DMS114 treated with DMSO at 0.1 percent for 48 hours (cell line): ENCODE results near the gene PTCH1.

Source experiments
- DNase-seq: peaks from one replicate; lab custom pipeline; 2025; ENCODE audit not compliant: unreplicated experiment; lab: John Stamatoyannopoulos, UW

Gene PTCH1

DNA sequence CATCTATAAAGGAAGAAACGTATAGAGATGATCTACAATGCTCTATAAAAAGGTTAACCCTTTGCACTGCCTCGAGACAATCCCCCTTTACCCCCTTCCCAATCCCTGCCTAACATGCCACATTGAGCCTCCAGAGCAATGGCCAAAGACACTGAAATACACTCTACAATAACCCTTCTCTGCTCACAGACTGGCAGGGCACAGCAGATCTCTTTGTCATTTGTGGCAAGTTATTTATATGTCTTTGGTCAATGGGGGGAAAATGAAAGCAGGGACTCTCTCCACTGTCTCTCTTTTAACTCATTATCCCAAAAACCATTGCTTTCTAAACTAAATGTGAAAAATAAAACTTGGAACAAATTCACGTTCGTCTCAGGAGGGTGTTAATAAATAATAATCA is 51.7 kb downstream of the PTCH1 start:
- DNase-seq: no peak

DNA sequence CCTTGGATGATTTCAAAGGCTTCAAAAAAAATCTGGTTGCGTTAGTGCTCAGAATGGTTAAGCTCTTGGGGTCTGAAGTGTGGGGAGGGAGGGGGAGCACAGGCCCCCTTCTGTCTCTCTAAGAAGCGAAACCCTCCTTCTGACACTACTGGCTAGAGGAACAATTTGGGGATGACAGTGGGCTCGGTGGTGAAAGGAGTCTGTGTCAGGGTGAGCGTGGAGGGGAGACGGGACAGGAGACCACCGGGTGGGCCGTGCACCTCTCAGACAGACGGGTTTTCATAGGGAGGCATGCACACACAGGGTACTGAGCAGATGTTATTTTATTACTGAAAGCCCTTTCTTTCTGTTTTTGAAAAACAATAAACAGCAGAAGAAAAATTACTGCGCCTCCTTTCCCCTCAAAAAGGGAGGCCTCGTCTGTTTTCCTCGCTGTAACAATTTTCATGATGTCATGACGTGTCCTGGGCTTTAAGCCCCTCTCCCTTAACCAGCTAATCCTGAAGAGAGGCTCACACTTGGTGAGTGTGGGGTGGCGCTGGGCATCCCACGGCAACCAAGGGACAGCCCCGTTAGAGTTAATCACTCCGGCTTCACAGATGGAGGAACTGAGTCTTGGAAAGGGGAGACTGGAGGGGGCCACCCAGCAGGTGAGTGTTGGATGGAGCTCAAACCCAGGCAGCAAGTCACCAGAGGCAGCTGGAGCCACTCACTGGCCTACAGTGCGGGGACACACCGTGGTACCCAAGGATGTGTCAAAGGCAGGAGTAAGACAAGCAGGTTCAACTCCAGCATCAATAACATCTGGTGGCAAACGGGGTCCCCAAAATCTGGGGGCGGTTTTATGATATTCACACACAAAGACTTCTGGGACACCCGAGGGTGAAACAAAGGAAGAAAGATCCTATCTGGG is 53.4 kb downstream of the PTCH1 start:
- DNase-seq: no peak

DNA sequence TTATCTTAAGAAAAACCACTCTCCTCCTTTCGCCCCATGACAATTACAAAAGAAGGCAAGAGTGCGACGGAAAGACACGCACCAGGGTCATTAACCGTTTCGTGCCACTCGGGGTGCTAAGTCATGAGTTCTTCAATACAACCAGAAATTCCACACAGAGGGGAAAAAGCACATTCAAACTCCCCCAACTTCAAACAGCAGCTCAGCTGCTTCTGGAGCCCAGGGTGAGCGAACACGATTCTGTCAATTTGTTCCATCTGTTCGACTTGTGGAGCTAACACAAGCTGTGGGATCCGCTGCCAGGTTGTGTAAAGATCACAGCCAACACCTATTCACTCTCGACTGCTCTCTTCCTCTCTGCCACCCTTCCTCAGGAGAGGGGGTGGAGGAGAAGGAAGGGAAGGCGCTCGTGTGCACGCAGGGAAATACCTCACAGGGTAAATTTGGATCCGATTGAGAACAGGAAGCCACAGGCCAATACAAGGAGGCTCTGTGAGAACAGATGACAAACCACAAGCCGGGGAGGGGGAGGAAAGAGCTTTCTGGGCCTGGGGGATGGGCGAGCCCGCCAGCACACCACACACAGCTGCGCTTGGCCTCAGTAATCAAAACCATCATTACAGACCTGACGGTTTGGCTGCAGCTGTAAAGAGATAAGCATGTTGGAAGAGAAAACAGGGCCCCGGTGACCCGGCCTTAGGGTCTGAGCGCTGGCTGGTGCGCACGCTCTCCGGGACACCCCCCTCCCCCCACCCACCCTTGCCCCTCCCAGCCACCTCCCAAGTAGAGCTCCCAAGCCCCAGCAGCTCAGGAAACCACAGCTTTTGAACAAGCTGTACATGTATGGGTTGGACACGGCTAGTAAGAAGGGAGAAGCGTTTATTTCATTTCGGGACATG is 54.3 kb downstream of the PTCH1 start:
- DNase-seq: no peak

DNA sequence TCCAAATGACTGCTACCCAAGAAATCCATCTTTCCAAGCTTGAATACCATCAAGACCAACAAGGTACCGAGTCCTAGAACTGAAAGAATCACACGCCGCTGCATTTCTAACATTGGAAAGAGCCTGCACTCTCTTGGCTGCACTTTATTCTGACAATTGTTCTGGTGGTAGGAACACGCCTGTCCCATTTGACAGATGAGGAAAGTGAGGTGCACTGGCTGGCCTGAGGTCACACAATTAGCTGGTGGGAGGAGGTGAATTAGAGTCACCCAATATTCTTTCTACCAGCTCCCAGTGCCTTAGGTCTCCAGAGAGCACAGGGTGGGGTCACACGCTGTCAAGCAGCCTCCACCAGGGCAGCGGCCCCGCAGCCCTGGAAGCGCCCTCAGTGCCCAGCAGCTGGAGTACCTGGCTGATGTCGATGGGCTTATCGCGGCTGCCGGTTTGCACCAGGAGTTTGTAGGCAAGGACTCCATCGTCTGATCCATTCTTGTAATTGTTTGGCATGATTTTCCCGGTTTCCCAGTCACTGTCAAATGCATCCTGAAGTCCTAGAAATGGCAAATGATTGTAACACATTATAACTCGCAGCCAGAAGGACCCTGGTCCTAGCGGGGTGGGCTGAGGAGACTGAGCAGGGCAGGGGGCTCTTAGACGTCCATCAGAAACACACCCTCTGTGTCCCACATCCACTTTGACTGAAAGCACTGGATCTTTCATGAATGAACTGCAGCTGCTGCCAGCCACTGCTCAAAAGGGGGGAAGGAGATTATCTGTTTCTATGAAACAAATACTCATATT is 55.1 kb downstream of the PTCH1 start:
- DNase-seq: no peak

DNA sequence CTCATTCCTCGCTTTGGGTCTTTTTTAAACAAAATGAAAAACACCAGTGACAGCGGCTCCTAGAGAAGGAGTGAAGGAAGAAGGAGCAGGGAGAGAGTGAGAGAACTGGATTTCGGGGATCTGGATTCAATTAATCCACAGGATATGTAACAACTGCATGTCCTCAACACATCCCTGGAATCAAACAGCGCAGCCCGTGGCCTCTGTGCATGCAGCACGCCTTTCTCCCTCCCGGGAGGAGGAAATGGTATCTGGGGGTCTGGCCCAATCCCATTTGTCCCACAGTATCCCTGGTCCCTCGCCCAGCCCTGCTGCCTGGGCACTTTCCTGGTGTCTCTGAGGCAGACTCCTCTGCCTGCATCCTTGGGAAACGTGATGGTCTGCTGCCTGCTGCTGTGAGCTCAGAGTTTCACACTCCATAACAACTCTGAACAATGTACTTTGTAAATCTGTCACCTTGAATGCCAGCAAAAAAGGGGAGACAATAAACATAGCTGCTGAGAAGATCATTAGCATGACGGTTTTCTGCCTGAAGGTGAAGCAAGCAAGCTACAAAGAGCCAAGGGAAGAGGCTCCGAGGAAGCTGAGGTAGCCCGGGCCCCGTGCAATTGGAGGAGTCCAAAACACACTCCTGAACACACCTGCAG is 56.1 kb downstream of the PTCH1 start:
- no peak for DNase-seq

DNA sequence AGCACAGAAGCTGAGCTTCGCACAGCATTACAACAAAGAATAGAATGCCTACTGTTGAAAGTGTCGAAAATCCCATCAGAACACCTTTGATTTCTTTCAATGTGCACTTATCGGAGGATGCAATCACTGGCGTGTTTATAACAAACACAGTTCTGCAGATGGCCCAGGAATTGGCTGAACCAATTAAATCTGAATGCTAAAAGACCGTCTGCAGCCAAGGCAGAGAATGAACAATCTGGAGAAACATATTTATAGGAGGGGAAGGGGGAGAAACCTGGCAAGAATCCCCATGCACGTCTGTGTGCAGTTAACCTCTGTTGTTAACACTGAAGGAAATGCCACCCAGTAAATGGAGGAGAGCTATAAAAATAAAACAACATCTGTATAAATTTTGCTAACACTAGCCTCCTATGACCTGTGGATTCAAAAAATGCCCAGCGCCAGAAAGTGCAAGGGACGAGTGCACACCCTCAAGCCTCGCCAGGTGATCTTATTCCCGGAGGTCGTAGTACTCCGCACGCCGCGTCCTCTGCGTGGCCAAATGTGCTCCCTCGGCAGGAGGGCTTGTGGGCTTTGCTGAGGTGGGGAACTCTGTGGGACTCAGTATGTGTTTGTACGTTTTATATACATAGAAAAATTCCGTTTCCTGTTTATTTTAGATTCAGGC is 56.8 kb downstream of the PTCH1 start:
- DNase-seq: no peak

DNA sequence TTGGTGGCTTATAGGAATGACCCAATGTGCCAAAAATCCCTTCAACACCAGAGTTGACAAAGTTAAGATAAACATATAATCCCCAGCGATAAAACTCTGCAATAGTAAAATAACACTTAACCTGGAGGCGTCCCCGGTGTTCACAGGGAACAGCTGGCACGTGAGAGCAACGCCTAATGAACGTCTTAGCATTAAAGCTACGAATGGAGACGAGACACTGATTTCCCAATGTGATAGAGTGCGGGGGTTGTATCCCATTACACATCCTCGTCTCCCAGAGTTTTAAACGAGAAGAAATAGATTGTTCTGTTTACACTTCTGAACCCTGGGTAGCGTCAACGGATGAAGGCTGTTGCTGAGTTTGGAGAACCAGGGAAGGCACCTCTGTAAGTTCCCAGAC is 57.6 kb downstream of the PTCH1 start:
- DNase-seq: no peak

DNA sequence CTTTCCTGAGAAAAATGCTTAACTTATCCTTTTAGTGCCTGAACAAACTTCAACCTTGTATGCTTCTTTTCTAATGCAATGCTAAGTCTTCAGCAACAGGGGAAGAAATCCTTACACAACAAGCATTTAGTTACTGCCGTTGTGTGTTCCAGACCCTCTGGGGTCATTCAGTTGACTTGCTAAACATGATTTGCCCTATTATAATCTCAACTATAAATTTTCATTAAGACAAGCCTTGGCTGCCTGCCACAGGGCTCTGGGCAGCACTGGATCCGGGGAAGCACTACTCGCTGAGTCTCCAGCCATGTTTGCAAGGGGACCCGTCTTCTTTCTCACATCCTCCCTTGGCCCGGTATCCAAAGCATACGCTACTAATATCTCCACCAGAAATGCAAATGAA is 58.1 kb downstream of the PTCH1 start:
- no peak for DNase-seq

DNA sequence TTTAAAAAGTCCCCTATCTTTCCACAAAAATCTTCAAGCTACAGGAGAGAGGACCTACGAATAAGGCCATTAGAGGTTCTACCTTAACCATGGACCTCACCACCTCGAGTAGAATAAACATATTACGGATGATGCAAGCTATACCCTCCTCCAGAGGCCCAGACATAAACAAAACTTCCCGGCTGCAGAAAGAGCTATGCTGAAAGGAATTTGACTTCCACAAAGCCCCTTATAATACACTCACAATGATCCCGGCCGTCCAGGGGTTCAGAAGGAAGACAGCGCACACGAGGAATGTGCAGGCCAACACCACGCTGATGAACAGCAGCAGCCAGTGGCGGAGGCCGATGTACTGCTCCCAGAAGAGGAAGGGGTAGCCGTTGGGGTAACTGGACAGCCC is 59.0 kb downstream of the PTCH1 start:
- DNase-seq: no peak

DNA sequence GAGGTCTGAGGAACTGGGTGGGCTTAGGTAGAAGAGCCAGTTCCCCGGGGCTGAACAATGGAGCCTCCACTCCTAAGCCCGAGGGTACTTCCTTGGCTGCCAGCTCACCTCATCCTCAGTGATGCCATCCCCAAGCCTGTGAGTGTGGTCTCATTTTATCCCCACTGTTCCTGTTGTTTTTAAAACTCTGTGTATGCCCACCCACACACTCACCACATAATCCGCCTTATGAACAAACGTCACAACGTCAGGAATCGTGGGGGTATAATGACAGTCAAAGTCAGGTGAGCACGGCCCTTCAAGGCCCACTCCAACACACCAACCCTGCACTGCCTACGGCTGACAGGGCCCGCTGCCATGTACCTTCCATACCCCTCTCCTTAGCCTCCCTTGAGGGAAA is 61.1 kb downstream of the PTCH1 start:
- DNase-seq: no peak

DNA sequence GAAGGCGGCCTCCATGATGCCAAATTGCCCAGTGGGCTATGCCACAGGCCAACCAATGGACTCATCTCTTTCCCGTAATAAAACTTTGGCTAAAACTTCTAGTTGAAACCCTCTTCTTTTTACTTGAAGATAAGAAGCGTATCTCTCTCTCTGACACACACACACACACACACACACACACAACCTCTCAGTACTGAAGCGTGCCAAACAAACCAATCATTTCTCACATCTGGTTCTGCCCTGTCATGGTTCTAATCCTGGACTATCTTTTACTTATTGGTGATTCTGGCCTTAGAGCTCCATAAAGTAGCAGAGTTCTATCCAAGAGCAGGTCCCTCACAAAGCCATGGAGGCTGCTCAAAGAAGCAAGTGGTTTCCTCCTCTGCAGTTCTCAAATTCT is 64.6 kb downstream of the PTCH1 start:
- no peak for DNase-seq

DNA sequence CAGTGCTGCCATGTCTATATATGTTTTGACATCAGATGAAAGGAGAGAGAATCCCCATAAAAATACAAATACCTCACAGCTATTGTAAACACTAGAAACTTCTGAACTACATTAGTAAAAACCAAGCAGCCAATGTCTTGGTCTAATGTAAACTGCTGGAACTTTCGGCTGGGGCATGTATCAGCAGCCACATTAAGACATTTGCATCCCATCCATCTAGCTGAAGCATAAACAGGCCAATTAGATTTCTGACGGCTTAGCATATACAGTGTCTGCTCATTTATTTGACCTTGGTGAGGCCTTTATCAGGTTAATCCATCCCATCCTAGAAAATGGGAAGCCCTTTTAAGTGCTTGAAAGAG is 65.7 kb downstream of the PTCH1 start:
- DNase-seq: no peak

DNA sequence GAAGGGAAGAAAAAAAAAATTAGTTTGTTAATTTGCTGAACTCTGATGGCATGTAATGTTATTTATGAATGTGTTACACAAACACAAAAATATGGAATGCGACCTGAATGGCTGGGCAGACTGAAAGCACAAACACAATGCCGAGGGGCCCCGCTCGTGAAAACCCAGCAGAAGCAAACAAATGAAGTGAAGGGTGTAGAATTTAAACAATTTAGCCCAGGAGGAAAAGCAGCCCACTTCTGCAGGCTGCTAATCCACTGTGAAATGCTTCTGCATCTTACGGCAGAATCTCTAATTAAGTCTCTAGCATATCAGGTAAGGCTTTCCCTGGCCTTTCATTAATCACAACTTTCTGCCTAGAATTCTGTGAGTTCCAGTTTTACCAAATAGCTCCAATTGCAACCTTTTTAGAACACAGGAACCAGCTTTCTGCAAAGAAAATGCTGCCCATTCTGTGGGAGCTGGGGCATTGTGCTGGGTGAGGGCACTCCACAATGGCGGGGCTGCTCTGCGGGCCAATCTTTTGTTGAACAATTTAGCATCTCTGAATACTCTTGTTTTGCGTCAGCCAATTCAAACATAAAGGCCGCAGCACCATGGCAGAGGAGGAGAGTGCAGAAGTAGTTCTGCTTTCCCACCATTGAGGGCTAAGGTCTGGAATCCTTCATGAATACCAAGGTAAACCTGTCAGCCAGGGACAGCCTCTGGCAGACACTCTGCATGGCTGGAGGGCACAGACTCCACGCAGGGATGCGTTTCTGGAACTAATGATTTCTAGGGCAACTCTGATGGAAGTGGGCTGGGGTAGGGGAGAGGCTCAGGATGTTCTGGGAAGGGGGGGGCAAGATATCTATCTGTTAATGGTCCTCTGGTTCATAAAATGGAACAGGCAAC is 66.4 kb downstream of the PTCH1 start:
- no peak for DNase-seq

DNA sequence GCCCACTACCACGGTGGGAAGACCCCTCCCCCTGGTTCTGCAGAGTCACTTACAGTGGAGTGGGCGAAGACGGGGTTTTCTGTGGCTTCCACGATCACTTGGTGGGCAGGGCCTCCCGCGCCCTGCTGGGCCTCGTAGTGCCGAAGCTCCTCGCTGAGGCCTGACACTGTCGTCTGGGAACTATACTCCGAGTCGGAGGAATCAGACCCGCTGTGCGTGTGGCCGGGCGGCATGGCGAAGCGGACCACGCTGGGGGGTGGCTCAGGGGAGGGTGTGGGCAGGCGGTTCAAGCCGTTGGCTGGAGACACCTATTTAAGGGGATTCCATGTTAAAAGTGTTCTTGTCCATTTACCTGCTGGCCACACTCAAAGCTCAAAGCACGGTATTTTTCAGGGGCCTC is 67.8 kb downstream of the PTCH1 start:
- no peak for DNase-seq

DNA sequence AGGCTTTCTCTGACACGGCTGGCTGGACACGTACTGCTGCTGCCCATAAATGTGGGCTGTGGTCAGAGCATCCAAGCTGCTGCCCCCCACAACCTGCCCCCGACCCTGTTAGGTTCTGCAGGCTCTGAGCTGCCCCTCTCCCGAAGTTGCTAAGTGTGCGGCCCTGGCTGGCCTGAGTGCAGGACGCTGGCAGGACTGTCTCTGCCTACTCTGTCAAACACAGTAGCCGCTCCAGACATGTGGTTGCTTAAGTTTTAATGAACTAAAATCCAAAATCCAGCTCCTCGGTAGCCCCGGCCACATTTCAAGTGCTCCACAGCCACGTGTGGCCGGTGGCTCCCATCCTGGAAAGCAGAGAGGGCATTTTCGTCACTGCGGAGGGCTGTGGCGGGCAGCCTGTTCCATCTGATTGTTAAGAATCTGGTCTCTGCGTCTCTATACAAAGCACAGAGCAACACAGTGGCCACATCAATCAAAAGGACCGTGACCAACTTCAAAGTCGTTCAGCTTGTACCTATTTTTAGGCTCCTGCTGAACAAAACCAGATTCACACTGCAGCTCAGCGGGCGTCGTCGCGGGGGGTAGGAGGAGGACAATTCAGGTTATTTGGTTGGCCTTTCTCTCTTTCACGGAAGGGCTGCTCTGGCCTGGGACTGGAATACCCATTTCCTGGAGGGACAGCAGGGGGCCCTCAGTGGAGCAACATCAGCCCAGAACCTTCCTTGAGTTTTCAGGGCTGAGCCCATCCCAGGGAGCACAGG is 68.9 kb downstream of the PTCH1 start:
- no peak for DNase-seq

DNA sequence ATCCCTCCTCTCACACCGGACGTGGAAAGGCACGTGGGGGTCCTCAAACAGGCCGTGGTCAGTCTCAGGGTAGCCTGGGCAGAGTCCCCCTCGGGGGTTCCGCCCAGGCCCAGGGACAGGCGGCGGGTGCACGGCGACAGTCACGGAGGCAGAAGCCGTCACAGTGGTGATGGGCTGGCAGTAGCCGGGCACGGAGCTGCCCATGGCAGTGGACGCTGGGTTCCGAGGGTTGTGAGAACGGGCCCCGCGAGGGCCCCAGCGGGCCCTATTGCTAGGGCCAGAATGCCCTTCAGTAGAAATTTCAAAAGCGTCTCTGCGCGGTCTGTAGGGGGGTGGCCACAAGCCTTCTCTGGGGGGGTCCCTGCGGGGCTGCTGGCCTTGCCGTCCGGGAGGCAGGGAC is 69.8 kb downstream of the PTCH1 start:
- no peak for DNase-seq

DNA sequence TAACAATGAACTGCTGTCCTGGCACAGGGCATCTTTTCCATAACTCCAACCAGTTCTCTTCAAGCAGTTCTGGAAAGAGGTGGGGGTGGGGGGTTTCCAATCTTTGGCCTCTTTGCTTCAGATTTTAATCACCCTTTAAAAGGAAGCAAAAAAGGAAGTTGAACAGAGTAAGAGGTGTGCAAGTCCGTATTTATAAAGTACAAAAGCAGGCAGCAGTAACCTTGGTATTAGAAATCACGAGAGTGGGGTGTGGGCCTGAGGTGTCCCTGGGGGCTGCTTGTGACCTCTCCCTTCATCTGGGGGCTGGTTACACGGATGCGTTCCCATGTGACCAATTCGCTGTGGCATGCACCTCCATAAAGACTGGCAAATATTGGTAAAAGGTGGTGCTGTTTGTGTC is 70.5 kb downstream of the PTCH1 start:
- DNase-seq: no peak

DNA sequence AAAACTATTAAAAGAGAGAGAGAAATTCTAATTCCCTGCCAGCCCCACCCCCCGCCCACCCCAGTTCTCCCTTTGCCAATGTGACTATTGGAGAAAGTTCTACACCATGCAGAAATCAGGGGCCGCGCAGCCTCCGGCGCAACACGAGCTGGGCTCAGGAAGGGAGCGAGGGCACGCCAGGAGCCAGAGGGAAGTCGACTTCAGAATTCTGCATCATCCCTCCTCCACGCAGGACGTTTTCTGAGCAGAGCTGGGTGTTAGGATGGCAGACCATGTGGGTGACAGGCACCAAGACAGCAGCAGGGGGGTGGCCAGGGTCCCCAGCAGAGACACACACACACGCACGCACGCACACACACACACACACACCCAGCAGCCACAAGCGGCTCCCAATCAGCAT is 72.6 kb downstream of the PTCH1 start:
- no peak for DNase-seq

DNA sequence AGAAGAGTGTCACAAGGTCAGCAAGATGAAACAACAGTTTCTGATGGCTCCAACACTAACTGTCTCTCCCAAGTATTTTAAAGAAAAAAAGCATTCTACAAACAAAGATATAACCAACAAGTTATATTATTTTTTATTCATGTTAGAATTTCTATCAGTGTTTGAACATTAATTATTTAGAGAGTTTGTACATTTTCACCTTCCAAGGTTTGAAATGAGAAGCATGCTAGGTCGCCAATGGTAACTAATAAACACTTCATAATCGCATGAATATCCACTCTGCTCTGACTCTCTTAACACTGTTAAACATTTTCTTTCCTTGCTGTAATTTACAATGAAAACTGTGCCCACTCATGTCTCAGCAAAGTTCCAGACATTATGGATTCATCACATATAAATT is 73.5 kb downstream of the PTCH1 start:
- DNase-seq: no peak
